Muscle of arm (tissue), 14 donors: ENCODE data around the gene BHMT2. TPM values are rescaled to one million over a fixed set of nuclear protein-coding genes. Genes with fewer than 3 reads are reported as not detected.

Source experiments
- DNase-seq: peaks from one replicate; pipeline ENCODE4 v3.0.0-alpha.2; 2013
- long read RNA-seq, 11 donors: transcript quantifications; one replicate each; lab custom pipeline, GENCODE V29; 2026
- polyA plus RNA-seq, 12 donors: library from polyadenylated mRNA; unstranded; fragments of 120-200 nt; gene quantifications; one replicate each; pipeline ENCODE4 v1.2.1, GENCODE V29; 2013; ENCODE audit not compliant: insufficient read length in 12 of 12

The BHMT2 gene, protein sequence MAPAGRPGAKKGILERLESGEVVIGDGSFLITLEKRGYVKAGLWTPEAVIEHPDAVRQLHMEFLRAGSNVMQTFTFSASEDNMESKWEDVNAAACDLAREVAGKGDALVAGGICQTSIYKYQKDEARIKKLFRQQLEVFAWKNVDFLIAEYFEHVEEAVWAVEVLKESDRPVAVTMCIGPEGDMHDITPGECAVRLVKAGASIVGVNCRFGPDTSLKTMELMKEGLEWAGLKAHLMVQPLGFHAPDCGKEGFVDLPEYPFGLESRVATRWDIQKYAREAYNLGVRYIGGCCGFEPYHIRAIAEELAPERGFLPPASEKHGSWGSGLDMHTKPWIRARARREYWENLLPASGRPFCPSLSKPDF
- polyA plus RNA-seq, result 1 to 10 TPM in 10 of 12 donors, not detected in 2; 2.5 to 7.1 (median 4.5) TPM
- long read RNA-seq, donor 1, result 0 reads
- long read RNA-seq, donor 2, partial matches to known transcripts, result 0 of 2 reads
- long read RNA-seq, donor 2, other reads (novel, unspliced or antisense), result 0 of 2 reads
- long read RNA-seq, donor 3, result 0 reads
- long read RNA-seq, donor 4, partial matches to known transcripts, result 0 of 1 reads
- long read RNA-seq, donor 4, other reads (novel, unspliced or antisense), result 0 of 1 reads
- long read RNA-seq, donor 5, partial matches to known transcripts, result 0 of 5 reads
- long read RNA-seq, donor 5, other reads (novel, unspliced or antisense), result 0 of 5 reads
- long read RNA-seq, donor 6, result 0 reads
- long read RNA-seq, donor 7, result 0 reads
- long read RNA-seq, donor 8, partial matches to known transcripts, result 0 of 2 reads
- long read RNA-seq, donor 8, other reads (novel, unspliced or antisense), result 0 of 2 reads
- long read RNA-seq, donor 9, partial matches to known transcripts, result 0 of 1 reads
- long read RNA-seq, donor 9, other reads (novel, unspliced or antisense), result 0 of 1 reads
- long read RNA-seq, donor 10, partial matches to known transcripts, result 0 of 2 reads
- long read RNA-seq, donor 10, other reads (novel, unspliced or antisense), result 0 of 2 reads
- long read RNA-seq, donor 11, result 0 reads

DNA sequence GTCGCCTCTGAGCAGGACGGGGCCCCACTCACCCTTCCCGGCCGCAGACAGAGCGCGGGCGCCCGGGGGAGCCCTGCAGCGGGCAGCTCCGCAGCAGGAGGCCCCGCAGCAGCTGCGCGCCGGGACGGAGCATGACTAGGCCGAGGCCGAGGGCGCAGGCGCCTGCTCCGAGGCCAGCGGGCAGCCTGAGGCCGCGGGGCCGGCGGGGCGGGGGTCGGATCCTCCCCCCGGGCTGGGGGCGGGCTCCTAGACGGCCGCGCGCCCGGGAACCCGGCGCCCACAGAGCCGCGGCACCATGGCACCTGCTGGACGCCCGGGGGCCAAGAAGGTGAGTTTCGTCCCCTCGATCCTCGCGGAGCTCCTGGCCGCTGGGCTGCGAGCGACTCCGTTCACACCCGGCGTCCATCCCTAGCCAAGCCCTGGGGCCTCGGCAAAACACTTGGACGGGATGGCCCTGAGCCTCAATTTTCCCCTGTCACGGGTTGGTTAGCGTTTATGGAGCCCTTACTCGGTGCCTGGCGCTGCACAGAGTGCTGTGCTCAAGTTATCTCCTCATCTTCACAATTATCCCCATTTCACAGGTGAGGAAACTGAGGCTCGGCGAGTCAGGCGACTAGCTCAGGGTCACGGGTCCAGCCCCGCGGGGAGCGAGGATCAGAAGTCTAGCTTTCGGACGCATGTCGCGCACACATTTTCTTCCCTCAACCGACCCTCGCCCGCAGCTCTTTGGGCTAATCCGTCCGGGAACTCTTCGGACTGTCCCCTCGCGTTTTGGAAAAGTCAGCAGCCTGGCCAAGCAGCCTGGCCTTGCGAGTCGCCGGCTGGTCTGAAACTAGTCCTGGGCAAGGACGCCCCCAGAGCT, at the start of gene BHMT2, which contains the start of gene DMGDH:
BHMT2 (plus strand) TSS at position 280 of the 862 bp plus-strand sequence; CDS start at position 296, 16 bp downstream.
DMGDH (minus strand) TSS at position 187 of the 862 bp plus-strand sequence; CDS start at position 133, 54 bp downstream.
- DNase-seq, result peak; percentile 48

DNA sequence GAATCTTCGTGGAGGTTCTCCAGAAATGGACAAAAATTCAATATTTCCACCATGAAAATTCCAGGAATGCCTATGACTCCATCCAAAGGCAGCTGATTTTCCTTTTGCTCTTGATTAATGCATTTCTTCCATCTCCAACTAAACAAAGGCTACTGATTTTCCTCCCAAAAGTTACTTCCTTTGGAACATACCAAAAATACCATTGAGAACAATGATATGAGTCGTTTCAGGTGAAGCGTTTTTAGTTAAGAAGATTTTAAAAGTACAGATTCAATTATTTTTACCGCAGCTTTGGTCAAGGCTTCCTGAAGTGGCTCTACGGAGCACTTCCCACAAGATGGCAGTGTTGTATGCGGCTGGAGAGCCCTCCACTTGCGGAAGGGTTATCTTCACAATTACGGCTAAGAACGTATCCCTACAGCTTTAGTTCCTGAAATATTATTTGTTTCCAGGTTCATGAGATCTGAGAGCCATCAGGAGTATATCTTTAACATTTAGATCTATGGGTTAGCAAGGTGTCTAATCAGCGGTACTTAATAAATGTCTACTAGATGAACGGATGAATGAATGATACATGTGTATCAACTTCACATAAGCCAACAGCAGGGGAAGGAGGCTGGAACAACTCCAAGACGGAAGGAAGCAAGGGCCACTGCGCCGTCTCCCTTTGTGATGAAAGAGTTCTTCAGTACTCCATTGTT, 48.6 kb upstream of the BHMT2 start:
- DNase-seq, result peak; percentile 73

DNA sequence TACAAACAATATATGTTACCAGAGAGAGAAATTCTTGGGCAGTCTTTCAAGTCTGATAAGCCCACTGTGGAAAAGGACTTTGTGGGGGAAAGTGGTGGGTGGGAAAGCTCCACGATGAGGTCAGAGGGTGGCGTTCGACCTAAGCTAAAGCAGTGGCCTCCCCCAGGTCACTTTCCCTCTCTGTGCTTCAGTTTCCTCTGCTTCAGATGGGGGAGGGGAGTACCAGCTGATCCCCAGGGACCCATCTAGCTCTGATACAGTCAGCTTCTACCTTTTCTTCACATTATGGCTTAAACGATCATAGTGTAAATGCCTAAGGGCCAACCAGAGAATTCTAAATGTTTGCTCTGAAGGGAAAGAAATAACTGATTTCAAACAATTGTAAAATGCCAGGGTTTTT, 47.8 kb upstream of the BHMT2 start:
- DNase-seq, result no peak

DNA sequence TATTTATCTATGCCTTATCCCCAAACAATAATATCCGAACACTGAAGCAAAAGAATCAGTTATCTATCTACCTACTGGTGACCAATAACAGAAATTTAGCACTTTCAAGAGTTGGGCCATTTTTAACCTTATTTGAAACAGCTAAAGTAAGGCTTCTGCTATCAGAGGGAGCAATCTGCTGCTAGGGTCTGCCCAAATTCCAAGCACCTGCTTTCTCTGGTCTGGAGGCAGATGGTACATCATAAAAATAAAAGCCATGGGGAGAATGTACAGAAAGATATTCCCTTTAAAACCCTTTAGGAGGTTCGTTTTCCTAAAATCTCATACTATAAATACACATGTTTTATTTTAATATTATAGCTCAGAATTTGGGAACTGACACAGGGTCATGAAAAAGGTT, 46.8 kb upstream of the BHMT2 start:
- DNase-seq, result no peak

DNA sequence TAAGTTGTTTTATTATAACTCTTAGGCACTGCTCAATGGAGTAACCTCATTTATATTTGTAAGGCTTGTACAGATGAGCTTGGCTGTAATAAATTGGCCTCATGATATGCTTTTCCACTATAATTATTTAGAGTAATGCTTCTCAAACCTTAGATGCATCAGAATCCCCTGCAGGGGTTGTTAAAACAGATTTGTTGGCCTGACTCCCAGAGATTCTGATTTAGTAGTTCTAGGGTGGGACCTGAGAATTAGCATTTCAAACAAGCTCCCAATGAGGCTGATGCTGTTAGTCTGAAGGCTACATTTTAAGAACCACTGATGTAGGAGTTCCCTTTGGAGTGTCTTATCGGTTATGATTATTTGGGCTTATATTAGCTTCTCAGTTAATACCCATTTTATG, 46.2 kb upstream of the BHMT2 start:
- DNase-seq, result no peak

DNA sequence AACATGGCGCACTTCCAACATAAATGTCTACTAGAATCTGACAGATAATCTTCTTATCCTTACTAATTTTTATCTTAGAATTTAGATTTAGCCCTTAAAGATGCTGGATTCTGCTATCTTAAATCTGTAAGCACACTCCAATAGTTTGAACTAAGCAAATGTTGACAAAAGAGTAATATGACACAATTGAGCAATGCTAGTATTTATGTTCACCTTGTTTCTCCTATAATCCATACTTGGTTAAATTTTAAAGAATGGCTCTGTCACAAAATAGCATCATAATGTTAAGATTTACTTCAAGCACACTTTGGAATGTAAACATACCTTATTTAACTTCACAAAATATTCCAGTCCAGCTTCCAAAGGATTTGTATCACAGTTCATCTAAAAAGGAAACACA, 45.6 kb upstream of the BHMT2 start:
- DNase-seq, result no peak

DNA sequence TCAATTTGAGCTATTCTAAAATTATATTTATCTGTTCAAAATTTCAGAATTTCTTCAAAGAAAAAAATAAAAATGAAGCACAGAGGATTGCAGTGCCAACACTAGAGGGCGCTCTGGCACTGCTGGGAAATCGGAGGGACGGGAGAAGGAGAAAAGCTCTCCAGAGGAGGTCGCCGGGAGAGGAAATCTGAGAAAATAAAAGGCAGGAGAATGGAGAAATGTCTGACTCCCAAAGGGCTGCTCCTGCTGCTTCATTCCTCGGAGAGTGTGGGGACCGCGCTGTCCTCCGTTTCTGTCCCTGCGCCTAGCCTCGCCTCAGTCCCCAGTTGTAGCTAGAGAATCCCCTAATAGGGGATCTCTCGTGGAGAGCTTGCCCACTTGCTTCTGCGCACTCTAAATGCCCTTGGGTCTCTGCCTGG, 44.5 kb upstream of the BHMT2 start:
- DNase-seq, result peak; percentile 81

DNA sequence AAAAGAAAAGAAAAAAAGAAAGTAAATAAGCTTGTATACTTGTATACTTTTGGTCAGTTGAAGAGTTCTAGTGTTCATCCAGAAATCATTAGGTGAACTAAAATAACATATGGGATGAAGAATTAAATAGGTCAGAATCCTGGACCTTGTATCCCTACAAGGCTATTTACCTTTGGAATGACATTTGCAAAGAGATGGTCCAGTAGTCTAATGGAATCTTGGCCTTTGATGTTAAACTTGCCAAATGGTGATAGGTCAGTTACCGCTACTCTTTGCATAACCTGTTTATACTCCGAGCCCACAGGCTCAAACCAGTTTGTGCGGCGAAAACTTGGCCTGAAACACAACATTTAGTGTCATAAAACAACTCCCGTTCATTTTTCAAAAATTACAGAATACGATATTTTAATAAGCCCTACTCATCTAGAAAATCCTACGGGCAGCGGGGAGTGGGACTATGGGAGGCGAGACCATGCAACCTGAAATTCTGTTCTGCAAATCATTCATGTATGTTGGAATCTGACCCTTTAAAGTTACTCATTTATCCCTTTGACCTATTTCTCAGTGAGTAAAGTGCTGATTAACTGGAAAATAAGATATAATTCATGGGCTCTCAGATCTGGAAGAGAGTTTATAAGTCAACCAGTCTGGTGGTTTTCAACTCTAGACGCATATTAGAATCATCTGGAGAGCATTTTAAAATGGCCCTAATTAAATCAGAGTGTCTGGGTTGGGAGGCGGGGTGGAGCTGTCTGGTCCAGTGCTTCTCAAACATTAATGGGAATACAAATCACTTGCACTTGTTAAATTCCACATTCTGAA, 38.7 kb upstream of the BHMT2 start:
- no peak for DNase-seq

DNA sequence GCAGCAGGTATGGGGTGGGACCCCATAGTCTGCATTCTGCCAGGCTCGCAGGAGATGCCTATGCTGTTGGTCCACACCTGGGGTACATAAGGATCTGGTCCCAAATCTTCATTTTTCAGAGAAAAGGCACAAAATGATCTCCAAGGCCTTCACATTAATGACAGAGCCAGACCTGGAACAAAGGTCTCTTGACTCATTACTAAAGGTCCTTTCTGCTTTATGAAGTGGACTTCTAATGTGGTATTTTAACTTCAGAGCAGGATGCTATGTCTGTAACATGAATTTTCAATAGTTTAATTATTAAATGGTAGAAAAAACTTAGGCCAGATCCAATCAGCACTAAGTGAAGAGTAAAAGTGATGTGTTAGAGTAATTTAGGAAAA, 38.1 kb upstream of the BHMT2 start:
- no peak for DNase-seq

DNA sequence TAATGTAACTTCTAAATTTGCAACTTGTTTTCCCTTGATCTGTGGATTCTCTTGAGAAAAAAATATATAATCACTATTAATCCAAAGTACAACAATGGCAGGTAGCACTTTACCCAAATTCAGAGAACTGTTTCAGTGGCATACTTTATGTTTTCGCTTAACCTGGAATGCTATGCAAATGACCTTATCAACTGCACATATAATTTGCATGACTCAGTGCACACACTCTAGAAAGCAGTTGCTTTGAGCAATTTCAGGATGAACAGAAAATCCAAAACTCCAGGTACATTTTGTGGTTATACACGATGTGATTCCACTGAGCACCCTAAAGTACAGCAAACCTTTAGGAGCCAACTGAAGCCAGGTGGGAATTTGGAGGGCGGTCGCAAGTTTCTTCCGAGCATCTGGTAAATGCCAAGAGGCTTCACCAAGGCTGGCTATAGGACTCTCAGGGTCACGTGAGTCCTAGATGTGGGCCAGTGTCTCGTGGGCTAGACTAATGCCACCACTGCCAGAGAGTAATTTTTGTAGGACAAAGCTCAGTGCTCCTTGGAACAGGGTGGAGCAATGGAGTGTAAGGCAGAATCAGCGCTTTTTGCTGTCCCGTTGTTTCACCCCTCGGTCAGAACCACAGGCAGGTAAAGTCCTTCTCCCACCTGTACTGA, 37.4 kb upstream of the BHMT2 start:
- DNase-seq, result no peak

DNA sequence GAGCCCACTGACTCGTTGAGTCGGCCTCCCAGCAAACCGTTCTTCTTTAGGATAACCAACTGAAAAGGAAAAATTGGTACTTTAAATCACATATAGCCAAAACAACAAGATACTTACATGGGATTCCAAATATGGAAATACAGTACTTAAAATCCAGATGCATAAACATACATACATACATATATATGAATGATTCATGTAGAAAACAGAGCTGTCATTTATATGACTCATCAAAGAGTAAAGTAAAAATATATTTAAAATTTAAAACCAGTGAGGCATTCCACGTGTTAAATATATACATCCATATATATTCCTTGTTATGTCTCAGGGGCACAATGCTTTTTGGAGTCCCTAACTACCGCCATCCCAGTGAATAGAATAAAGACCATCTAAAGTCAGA, 36.8 kb upstream of the BHMT2 start:
- DNase-seq, result no peak

DNA sequence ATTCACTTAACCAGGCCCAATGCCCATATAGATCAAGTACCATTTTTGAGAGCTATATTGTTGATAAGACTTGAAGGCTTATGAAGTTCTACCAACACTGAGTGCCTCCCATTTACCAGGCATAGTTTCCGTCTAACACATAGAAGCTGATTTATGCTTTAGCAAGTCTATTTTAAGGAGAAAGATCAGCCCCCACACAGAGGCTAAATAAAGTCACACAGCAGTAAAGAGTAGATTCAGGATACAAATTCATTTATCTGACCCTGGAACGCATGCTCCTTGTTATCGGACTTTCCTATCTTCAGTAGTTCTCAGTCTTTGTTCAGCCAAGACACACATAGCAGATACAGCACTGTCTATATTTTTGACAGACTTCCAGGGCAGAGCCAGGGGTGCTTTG, 34.3 kb upstream of the BHMT2 start:
- DNase-seq, result no peak

DNA sequence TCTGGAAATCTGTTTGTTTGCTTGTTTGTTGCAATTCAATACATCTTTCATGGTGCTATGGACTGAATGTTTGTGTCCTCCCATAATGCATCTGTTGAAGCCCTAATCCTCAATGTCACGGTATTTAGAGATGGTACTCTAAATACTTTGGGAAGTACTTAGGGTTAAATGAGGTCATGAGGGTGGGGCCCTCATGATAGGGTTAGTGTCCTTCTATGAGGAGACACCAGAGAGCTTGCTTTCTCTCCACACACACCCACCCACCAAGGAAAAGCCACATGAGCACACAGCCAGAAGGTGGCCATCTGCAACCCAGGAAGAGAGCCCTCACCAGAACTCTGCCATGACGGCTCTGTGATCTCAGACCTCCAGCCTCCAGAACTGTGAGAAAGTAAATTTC, 32.8 kb upstream of the BHMT2 start:
- DNase-seq, result no peak

DNA sequence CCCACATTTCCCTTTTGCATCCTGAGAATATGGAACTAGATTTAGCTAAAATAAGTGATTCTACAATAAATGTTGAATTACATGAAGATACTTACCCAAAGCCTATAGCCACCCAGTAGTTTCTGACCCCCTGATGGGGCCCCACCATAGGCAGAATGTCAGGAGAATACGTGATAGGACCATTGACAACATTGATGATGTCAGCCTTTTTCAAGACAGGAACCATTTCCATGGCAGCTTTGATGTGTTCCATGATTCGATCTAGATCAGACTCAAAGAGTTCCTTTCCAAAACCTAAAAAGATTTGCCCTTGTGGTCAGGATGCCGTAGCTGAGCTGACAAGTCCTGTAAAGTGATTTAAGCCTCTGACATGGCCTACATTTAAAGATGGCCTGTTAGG, 27.4 kb upstream of the BHMT2 start:
- DNase-seq, result no peak

DNA sequence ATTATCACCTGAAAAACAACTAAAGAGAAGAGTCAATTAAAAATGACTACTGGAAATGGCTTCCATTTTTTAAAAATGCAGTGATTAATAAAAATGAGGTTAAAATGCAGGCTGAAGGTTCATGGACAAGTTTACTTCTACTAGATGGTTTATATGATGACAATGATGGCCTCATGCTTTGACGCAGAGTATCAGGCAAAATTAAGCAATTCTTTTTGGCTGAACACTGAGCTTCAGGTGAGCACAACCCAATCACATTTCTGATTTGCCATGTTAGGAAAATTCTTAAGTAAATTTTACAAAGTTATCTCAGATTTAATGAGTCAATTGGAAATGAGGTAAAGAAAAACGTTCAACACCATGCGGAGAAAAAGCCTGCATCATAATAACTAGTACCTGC, 22.4 kb upstream of the BHMT2 start:
- DNase-seq, result no peak

DNA sequence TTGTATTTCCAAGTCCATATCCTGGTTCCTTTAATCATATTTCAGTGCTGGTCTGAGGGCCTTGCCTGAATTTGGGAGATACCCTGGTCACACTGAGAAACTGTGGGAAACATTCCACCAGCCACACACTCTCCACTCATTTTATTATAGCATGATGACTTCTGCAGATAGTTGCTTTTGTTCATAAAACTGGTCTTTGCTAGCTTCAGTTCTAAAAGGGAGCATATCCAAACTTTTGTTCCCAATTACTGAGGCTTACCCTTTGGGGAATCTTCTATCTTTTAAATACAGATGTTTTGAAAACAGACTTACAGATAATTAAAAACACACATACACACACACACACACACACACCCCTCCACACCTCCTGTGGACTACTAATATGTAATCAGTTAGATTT, 21.1 kb upstream of the BHMT2 start:
- no peak for DNase-seq

DNA sequence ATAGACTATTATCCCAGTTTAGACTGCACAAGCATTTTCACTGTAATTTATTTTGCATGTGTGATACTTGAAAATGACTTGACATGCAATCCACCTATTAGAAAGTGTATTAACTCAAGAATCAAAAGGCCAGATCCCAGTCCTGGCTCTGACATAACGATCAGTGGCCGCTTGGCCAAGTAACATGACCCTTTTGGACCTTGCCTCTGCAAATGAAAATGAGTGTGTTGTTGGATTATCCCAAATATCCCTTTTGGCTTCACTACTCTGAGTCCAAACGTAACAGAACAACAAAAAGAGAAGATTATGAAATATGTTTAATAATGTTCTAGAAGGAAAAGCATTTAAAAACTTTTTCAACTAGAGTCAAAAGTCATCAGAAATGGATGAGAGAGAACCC, 19.1 kb upstream of the BHMT2 start:
- peak; percentile 40 for DNase-seq

DNA sequence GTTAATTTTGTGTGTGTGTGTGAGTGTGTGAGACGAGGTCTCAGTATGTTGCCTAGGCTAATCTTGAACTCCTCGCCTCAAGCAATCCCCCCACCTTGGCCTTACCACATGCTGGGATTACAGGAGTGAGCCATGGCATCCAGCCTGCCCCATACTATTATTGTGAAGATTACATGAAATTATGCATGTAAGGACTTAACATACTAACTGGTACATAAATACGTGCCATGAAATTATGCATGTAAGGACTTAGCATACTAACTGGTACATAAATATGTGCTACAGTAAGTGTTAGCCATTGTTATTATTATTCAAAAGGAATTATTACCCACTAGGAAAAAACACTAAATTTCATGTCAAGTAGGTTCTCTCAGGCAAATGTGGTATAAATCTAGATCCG, 16.2 kb upstream of the BHMT2 start:
- no peak for DNase-seq

DNA sequence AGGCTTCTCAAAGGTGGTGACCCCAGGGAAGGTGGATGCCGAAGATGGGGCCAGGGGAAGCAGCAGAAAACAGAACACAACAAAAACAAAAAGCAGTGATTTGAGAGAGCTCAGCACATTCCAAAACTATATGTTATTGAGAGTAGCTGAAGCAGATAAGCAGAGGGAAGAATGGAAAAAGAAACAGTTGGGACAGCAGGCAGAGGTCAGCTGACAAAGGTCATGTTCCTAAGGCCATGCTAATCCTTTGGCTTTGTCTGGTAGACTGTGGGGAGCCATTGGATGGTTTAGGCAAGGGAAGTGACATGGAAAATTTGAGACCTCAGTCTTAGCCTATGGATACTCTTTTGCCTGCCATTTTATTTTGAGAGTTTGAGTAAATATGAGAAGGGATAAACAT, 14.6 kb upstream of the BHMT2 start:
- no peak for DNase-seq
